Hepatocyte (in vitro differentiated cells): ENCODE measurements around the gene CPNE2.

ENCODE experiments used
- CTCF ChIP-seq: fragments of 200-600 bp; sonication (generic); IDR thresholded peaks from 2 replicates; pipeline ENCODE4 v1.5.1; 2016; ENCODE audit warnings: antibody characterized with exemption, mild to moderate bottlenecking; ENCODE audit not compliant: poor library complexity
- EZH2 ChIP-seq: fragments of 200-600 bp; sonication (generic); IDR thresholded peaks from 2 replicates; pipeline ENCODE4 v1.6.1; 2016; ENCODE audit warnings: antibody characterized with exemption, mild to moderate bottlenecking, borderline replicate concordance
- EZH2phosphoT487 ChIP-seq: fragments of 200-600 bp; sonication (generic); IDR thresholded peaks from one replicate; pipeline ENCODE4 v1.6.1; 2018; ENCODE audit warnings: antibody characterized with exemption, mild to moderate bottlenecking, low read depth, moderate library complexity; ENCODE audit not compliant: unreplicated experiment, severe bottlenecking

GRCh38 chr16:57084996-57085395 is 7.4 kb upstream of the CPNE2 start:
- no peak for TF ChIP-seq CTCF
- TF ChIP-seq EZH2: no peak
- TF ChIP-seq EZH2phosphoT487: no peak
